Fibroblast of lung (primary cell): ENCODE measurements around the gene LIM2. TPM values are rescaled to one million over a fixed set of nuclear protein-coding genes. Genes with fewer than 3 reads are reported as not detected.
"Not testable (repeated sequence)": the region's sequence is repeated elsewhere in the genome, so short reads cannot be mapped to it uniquely, and the experiment has no call there.

ENCODE experiments used
- DNase-seq, 2 donors: peaks; one replicate each; pipeline versions ENCODE4 v3.0.0 to v3.0.0-alpha.2; 2010; ENCODE audit warnings: low read depth in 2 of 2
- H2AFZ ChIP-seq: 2 replicates; pipeline ENCODE4 v1.5.1; 2012; ENCODE audit warnings: low read length, control low read depth, inconsistent platforms
- H3K27ac ChIP-seq: 2 replicates; pipeline ENCODE4 v1.5.1; 2011; ENCODE audit warnings: low read length, control low read depth; ENCODE audit not compliant: insufficient read depth
- H3K27me3 ChIP-seq: 2 replicates; pipeline ENCODE4 v1.5.1; 2011; ENCODE audit warnings: mild to moderate bottlenecking, low read length; ENCODE audit not compliant: control insufficient read depth, insufficient read depth
- H3K36me3 ChIP-seq: 2 replicates; pipeline ENCODE4 v1.5.1; 2011; ENCODE audit warnings: low read length; ENCODE audit not compliant: control insufficient read depth, insufficient read depth
- H3K4me1 ChIP-seq: 2 replicates; pipeline ENCODE4 v1.5.1; 2011; ENCODE audit warnings: low read length; ENCODE audit not compliant: control insufficient read depth, insufficient read depth; ENCODE audit errors: extremely low read depth
- H3K4me2 ChIP-seq: 2 replicates; pipeline ENCODE4 v1.5.1; 2011; ENCODE audit warnings: low read length, control low read depth; ENCODE audit not compliant: insufficient read depth; ENCODE audit errors: extremely low read depth
- H3K4me3 ChIP-seq, 4 experiments: fragments of 200-600 bp in 1 of 4; sonication (generic) in 1 of 4; replicated peaks in 1 of 4; 2 replicates each; pipeline ENCODE4 v1.5.1; 2011 to 2016; ENCODE audit warnings: low read length in 4 of 4, low read depth in 3 of 4, mild to moderate bottlenecking in 3 of 4, control low read depth in 2 of 4, inconsistent platforms in 1 of 4, mixed read lengths in 1 of 4; ENCODE audit not compliant: insufficient read depth in 1 of 4; ENCODE audit errors: control extremely low read depth in 1 of 4
- H3K79me2 ChIP-seq: 2 replicates; pipeline ENCODE4 v1.5.1; 2012; ENCODE audit warnings: mild to moderate bottlenecking, low read length, inconsistent platforms; ENCODE audit not compliant: control insufficient read depth, insufficient read depth
- H3K9ac ChIP-seq: 2 replicates; pipeline ENCODE4 v1.5.1; 2011; ENCODE audit warnings: mild to moderate bottlenecking, low read length, control low read depth; ENCODE audit not compliant: insufficient read depth
- H3K9me3 ChIP-seq: 2 replicates; pipeline ENCODE4 v1.5.1; 2012; ENCODE audit warnings: low read depth, low read length; ENCODE audit not compliant: control insufficient read depth, insufficient read depth
- H4K20me1 ChIP-seq: 2 replicates; pipeline ENCODE4 v1.5.1; 2011; ENCODE audit warnings: low read length; ENCODE audit not compliant: control insufficient read depth, insufficient read depth; ENCODE audit errors: extremely low read depth
- EZH2 ChIP-seq: IDR thresholded peaks from 2 replicates; pipeline ENCODE4 v1.5.1; 2012; ENCODE audit warnings: low read length, control low read depth, mild to moderate bottlenecking; ENCODE audit errors: missing control alignments
- polyA plus RNA-seq, 2 donors: library from polyadenylated mRNA; depleted of rRNA in 1 of 2; stranded (reverse) in 1 of 2; unstranded in 1 of 2; fragments of >200 nt; gene quantifications; 2 replicates each; pipeline ENCODE4 v1.2.1, GENCODE V29; 2011 to 2012; ENCODE audit warnings: missing spikeins in 1 of 2
- total RNA-seq: library from RNA; depleted of rRNA; stranded (reverse); fragments of >200 nt; gene quantifications from 2 replicates; pipeline ENCODE4 v1.2.1, GENCODE V29; 2014
- TF ChIP-seq, protein P1 (sequence below), 2 donors: IDR thresholded peaks in 1 of 2; conservative IDR thresholded peaks in 1 of 2; 1 replicate in 1 of 2; 2 replicates in 1 of 2; pipeline ENCODE4 v1.5.1; 2011 to 2012; ENCODE audit warnings: low read length in 2 of 2, control low read depth in 1 of 2, inconsistent platforms in 1 of 2, low read depth in 1 of 2, mild to moderate bottlenecking in 1 of 2

The LIM2 gene
- total and polyA plus RNA-seq, 2 donors (not counting 1 experiment from before 2014, with no cell fraction given): not detected

DNA sequence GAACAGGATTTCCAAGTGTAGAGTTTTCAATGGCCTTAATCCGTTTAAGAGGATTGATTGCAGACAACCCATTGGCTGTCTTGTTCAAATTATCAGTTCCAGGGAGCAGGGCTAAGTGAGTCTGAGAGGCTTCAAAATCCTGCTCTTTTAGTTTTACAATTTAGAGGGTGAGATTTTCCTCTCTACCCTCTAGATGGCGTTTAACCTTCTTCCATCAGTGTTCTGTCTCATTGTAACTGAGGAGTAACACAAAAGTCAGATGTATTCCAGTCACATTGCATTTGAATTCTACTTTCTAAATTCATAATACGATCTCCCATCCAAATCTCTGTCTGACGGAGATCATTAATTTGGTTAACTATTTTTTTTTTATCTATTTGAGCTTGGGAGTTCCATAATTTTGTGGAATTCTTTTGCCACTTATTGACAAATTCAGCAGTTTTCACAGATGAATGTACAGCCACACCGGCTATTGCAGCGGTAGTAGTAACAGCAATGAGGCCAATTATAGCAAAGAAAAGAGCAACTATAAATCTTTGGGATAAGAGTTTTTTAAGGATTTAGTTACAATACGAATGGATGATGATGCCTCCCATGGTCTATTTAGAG lies 10.4 kb upstream of the LIM2 start:
- no peaks in the 10 kb centered on the region for H3K9me3 ChIP-seq
- H3K27me3 ChIP-seq: no peaks in the 10 kb centered on the region
- H3K4me3 ChIP-seq: no peak overlapping the region
- no peak overlapping the region for H3K4me2 ChIP-seq
- TF ChIP-seq EZH2: no peak
- TF ChIP-seq, protein P1, sequence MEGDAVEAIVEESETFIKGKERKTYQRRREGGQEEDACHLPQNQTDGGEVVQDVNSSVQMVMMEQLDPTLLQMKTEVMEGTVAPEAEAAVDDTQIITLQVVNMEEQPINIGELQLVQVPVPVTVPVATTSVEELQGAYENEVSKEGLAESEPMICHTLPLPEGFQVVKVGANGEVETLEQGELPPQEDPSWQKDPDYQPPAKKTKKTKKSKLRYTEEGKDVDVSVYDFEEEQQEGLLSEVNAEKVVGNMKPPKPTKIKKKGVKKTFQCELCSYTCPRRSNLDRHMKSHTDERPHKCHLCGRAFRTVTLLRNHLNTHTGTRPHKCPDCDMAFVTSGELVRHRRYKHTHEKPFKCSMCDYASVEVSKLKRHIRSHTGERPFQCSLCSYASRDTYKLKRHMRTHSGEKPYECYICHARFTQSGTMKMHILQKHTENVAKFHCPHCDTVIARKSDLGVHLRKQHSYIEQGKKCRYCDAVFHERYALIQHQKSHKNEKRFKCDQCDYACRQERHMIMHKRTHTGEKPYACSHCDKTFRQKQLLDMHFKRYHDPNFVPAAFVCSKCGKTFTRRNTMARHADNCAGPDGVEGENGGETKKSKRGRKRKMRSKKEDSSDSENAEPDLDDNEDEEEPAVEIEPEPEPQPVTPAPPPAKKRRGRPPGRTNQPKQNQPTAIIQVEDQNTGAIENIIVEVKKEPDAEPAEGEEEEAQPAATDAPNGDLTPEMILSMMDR (conservative IDR thresholded peaks at IDR 0.05 in 1 of 2, IDR thresholded peaks at IDR 0.05 in 1 of 2; ENCODE audit: low read depth in 1 of 2, low read length in 2 of 2): peak; percentile 54 to 59
- H3K36me3 ChIP-seq: no peaks in the 10 kb centered on the region
- DNase-seq: peak; percentile 6 to 29
- H3K4me1 ChIP-seq: peaks cover 6% of the 10 kb centered on the region
- no peak overlapping the region for H3K27ac ChIP-seq
- H4K20me1 ChIP-seq: no peaks in the 10 kb centered on the region
- H3K79me2 ChIP-seq: no peaks in the 10 kb centered on the region
- H2AFZ ChIP-seq: no peak overlapping the region
- no peak overlapping the region for H3K9ac ChIP-seq

DNA sequence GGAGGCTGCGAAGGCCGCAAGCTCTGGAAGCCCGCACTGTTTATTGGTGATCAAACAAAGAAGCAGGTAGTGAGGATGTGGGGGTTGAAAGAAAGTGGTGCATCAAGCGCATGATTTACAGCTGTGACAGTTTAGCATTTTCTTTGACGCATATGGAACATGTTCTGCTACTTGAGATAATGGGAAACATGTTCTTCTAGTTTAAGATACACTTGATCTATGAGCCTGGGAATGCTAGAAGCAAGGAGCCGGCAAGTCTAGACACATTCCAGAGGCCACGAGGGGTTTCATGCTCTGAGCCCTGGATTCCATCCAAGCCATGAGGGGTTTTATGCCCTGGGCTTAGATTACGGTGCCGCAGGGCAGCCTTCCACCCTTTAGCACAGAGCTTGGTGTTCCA lies 9.7 kb upstream of the LIM2 start:
- not testable (repeated sequence) for H3K36me3 ChIP-seq, H2AFZ ChIP-seq, H4K20me1 ChIP-seq

DNA sequence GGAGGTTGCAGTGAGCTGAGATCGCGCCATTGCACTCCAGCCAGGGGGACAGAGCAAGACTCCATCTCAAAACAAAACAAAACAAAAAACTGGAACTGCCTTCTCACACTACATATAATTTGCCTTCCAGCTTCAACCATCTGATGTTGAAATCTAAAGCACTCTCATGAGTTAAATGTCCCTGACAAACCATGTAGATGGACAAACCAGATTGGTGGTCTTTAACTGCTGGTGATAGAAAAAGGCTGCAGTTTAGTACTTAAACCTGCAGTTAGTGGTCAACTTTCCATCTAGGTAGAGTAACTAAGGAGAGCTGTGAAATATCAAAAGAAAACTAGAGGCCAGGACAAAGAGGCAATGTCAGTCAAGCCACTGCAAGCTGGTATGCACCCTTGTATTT lies 8.4 kb upstream of the LIM2 start:
- no peak overlapping the region for H3K4me3 ChIP-seq
- TF ChIP-seq EZH2: no peak
- TF ChIP-seq, protein P1 (conservative IDR thresholded peaks at IDR 0.05 in 1 of 2, IDR thresholded peaks at IDR 0.05 in 1 of 2; ENCODE audit: low read depth in 1 of 2, low read length in 2 of 2): no peak
- H3K4me2 ChIP-seq: no peak overlapping the region
- no peak overlapping the region for H3K9ac ChIP-seq
- H4K20me1 ChIP-seq: no peaks in the 10 kb centered on the region
- peaks cover 6% of the 10 kb centered on the region for H3K4me1 ChIP-seq
- no peaks in the 10 kb centered on the region for H3K9me3 ChIP-seq
- H2AFZ ChIP-seq: no peak overlapping the region
- H3K27ac ChIP-seq: no peak overlapping the region
- no peaks in the 10 kb centered on the region for H3K36me3 ChIP-seq
- H3K79me2 ChIP-seq: no peaks in the 10 kb centered on the region
- H3K27me3 ChIP-seq: no peaks in the 10 kb centered on the region
- no peak for DNase-seq

More for the DNA sequence above, 9.7 kb upstream of the LIM2 start:
- not testable (repeated sequence) for H3K27ac ChIP-seq, H3K9ac ChIP-seq, H3K4me1 ChIP-seq, DNase-seq, H3K9me3 ChIP-seq, H3K79me2 ChIP-seq, H3K4me2 ChIP-seq, H3K27me3 ChIP-seq, H3K4me3 ChIP-seq
